GM21381 (cell line): Measurements from ENCODE around the gene B4GALNT1.
"Not testable (repeated sequence)": the region's sequence is repeated elsewhere in the genome, so short reads cannot be mapped to it uniquely, and the experiment has no call there.

ENCODE experiments used
- ATAC-seq: cut with Tn5 transposase; IDR thresholded peaks from one replicate; pipeline ENCODE4 v1.9.1; 2021; ENCODE audit warnings: mild to moderate bottlenecking, moderate library complexity; ENCODE audit not compliant: unreplicated experiment

Gene B4GALNT1

GRCh38 chr12:57621497-57622292 is 11.3 kb downstream of the B4GALNT1 start:
- no peak for ATAC-seq

DNA sequence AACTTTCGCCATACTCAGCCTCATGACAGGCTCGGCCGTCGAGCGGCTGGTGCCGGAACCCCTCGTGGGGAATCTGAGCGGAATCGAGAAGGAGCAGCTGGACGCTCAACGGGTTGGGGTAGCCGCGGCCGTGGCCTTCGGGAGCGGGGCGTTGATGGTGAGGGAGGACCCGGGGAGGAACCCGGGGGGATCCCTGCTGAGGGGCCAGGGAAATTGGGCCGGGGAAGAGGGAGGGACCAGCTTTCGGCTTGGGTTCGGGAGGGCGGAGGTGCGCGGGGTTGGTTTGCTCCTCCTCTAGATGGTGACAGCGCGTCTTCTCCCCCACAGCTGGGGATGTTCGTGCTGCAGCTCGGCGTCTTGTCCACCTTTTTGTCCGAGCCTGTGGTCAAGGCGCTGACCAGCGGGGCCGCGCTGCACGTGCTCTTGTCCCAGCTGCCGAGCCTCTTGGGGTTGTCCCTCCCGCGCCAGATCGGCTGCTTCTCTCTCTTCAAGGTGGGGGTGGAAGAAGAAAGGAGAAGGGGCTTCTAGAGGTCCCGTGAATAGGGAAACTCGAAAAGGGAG is 12.0 kb downstream of the B4GALNT1 start:
- no peak for ATAC-seq

GRCh38 chr12:57620245-57620935 is 12.6 kb downstream of the B4GALNT1 start:
- no peak for ATAC-seq

GRCh38 chr12:57619434-57620244 is 13.4 kb downstream of the B4GALNT1 start:
- no peak for ATAC-seq

GRCh38 chr12:57618966-57619433 is 14.0 kb downstream of the B4GALNT1 start:
- no peak for ATAC-seq

GRCh38 chr12:57618431-57618830 is 14.6 kb downstream of the B4GALNT1 start:
- not testable (repeated sequence) for ATAC-seq

GRCh38 chr12:57617942-57618341 is 15.1 kb downstream of the B4GALNT1 start:
- ATAC-seq, result no peak

DNA sequence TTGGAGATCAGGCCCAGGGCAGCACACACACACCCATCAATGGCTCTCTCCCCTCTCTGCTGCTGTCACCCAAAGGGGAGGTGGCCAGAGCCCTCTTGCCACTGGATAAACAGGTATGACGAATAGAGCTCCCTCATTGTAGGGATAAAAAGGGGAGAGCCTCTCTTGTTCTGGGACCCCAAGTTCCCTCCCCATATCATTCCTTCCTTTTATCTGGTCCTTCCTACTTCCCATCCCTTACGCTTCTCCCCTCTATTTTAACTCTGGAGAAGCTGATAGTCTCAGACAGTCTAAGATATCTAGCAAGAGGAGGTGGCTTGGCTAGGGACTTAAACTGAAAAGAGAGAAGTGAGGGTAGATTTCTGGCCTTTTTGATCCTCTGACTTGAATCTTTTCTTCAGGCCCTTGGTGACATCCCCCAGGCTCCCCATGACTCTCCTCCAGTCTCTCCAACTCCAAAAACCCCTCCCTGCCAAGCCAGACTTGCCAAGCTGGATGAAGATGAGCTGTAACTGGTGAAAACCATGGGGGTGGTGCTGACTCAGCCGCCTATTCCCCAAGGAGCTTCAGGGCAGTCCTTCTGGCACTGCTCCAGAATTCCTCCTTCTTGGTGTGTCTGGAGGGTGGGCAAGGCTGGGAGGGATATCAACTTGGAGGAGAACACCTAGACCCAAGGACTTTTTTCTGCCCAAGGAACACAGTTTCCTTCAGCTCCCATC is 16.5 kb downstream of the B4GALNT1 start:
- ATAC-seq, result no peak

DNA sequence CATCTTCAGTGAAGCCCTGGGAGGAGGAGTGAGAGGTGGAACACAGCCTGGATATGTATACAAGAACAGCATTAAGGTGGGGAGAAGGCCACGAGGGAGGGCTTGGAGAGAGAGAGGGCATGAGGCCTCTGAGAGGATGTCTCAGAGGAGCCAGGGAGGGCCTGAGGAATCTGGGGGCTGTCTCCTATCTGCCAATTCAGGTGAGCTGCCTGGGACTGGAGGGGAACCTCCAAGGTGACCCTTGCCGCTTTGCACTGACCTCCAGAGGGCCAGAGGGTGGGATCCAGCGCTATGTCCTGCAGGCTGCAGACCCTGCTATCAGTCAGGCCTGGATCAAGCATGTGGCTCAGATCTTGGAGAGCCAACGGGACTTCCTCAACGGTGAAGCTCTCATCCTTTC is 17.4 kb downstream of the B4GALNT1 start:
- no peak for ATAC-seq

DNA sequence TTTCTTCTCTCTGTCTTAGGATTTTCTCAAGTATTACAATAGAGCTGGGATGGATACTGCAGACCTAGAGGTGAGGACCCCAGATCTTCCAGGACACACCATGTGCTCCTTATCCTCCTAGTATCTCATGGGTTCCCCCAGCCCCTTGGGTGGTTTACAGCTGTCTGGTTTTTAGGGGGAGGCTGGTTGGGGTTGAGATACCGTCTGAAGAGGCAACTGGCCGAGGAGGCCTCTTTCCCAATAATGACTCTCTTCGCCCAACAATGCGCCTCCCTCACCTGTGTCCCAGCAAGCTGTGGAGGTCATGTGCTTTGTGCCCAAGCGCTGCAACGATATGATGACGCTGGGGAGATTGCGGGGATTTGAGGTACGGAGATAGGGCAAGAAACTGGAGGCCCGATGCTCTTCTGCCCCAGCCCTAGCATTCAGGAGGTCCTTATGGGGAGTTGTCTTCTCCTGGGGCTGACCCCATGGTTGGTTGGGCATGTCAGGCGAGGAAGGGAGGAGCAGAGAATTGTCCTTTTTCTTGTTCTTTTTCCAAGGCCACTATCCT is 18.0 kb downstream of the B4GALNT1 start:
- no peak for ATAC-seq

GRCh38 chr12:57614178-57614947 is 18.6 kb downstream of the B4GALNT1 start:
- no peak for ATAC-seq

- no peak for ATAC-seq
Observed at GRCh38 chr12:57613427-57614109, 19.4 kb downstream of the B4GALNT1 start.

GRCh38 chr12:57612711-57613426 is 20.1 kb downstream of the B4GALNT1 start:
- no peak for ATAC-seq

GRCh38 chr12:57611827-57612710 is 20.9 kb downstream of the B4GALNT1 start:
- ATAC-seq, result no peak

DNA sequence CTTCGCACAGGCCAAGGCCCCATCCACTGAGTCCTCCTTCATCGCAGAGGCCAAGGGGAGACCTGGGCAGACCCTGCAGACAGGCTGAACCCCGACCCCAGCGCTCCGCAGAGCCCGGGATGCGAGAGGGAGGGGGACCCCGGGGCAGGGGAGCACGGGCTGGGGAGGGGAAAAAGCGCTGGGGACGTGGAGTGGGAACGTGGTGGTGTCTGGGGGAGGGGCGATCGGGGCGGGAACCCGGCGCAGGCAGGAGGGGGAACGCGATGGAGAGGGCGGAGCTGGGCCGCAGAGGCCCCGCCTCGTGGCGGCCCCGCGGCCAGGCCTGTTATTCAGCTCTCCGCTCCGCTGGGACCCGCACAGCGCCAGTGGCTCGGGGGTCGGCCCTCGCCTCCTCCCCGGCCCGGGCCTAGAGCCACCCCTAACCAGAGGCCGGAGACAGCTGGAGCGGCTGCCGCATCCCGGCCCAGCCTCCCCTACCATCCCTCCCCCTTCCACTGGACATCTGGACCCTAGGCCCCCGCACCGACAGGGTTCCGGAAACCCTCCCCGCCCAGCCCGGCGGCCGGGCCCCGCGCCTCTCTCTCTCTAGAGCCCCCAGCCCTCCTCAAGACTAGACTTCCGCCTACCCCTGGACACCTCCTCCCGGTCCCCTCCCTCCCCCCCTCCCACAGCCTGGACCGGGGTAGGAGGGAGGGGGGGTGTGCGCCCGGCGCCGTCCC is 21.7 kb downstream of the B4GALNT1 start, which contains the start of gene ARHGEF25:
TSS of gene ARHGEF25 (plus strand) at position 328 of the 719 bp plus-strand sequence. CDS start 460 bp downstream, outside the sequence.
- ATAC-seq, result peak; percentile 56

DNA sequence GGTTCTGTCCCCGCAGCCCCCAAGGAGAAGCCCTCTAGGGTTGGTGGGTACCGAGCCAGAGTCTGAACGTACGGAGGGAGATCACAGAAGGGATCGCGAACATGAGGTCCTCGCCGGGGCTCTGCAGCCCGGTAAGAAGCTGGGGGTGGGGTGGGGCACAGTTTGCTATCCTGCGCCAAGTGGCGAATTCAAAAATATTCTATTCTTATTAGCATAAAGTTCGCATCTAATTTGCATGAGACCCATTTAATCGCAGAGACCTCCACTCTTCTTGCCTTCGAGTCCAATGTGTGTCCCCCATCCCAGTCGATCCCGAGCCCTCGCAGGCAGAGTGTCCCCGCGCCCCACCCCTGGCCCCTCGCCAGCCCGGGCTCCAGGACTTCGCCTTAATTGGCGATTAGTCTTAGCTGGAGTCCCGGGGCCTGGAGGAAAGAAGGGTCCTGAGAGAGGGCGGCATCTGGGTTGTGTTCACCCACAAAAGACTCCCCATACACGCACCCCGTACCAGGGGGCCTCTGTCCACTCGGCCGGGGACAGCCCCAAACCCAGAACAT is 22.4 kb downstream of the B4GALNT1 start:
- ATAC-seq, result no peak
